Measurements from ENCODE around the gene VTI1A. TPM values are rescaled to one million over a fixed set of nuclear protein-coding genes. Genes with fewer than 3 reads are reported as not detected.

VTI1A gene
- total RNA-seq, 1 experiment from 2014 or later: 44.4 TPM

DNA sequence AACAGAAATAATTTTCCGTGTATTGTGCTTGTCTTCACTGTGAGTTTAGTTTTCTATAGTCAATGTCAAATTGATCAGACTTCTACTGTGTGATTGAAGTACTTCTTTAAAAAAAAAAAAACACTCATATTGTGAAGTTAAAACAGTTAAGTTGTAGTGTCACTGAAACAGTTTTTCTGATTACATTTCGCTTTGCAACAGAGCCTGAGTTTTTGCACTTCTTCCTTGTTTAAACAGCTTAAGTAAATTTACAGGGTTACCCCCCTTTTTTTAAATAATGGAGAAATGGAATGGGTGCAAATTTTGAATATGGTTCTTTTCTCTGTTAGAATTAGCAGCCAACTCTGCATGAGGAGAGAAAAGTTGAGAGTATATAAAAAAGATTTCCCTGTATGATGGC, 117.3 kb downstream of the VTI1A start:
- intact Hi-C loops (cut with micrococcal nuclease): loop anchor here (2.0 to 10.0 kb wide), 3 partner anchors 386 to 890 kb away; partner anchors contain the start of gene TCF7L2
- no peak overlapping the region for H3K4me3 Mint-ChIP-seq (ENCODE audit: unreplicated experiment)

GRCh38 chr10:112565434-112566053, 118.5 kb downstream of the VTI1A start:
- BruUV-seq (replicated peaks): no TSS peak
- Mint-ChIP-seq H3K4me1 (ENCODE audit: insufficient read depth, unreplicated experiment) (no peaks in the 10 kb centered on the region), H3K9me3 (ENCODE audit: unreplicated experiment) (no peaks in the 10 kb centered on the region), H3K4me3 (ENCODE audit: unreplicated experiment) (no peak overlapping the region), H3K36me3 (ENCODE audit: insufficient read depth, unreplicated experiment) (no peaks in the 10 kb centered on the region), H3K27ac (ENCODE audit: low read depth, unreplicated experiment) (no peak overlapping the region), H3K27me3 (ENCODE audit: insufficient read depth, unreplicated experiment) (no peaks in the 10 kb centered on the region)
- intact Hi-C loops (cut with micrococcal nuclease): loop anchor here (1.0 to 10.0 kb wide), 5 partner anchors 157 to 889 kb away; partner anchors contain the start of gene TCF7L2
- DNase-seq (ENCODE audit: unreplicated experiment): peak; percentile 78
- TF ChIP-seq, protein P1, sequence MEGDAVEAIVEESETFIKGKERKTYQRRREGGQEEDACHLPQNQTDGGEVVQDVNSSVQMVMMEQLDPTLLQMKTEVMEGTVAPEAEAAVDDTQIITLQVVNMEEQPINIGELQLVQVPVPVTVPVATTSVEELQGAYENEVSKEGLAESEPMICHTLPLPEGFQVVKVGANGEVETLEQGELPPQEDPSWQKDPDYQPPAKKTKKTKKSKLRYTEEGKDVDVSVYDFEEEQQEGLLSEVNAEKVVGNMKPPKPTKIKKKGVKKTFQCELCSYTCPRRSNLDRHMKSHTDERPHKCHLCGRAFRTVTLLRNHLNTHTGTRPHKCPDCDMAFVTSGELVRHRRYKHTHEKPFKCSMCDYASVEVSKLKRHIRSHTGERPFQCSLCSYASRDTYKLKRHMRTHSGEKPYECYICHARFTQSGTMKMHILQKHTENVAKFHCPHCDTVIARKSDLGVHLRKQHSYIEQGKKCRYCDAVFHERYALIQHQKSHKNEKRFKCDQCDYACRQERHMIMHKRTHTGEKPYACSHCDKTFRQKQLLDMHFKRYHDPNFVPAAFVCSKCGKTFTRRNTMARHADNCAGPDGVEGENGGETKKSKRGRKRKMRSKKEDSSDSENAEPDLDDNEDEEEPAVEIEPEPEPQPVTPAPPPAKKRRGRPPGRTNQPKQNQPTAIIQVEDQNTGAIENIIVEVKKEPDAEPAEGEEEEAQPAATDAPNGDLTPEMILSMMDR (IDR thresholded peaks at IDR 0.05; ENCODE audit: unreplicated experiment): peak; percentile 80
- CTCF ChIA-PET: interaction anchor here (0.6 to 2.9 kb wide), 13 partner anchors 20 to 823 kb away, joined by 3 to 15 read pairs (median 3); no protein-coding TSS in a partner anchor
- POLR2A ChIA-PET: interaction anchor here (1.1 kb wide), 1 partner anchor 393 kb away, joined by 3 read pairs; no protein-coding TSS in a partner anchor

More for the DNA sequence above, 117.3 kb downstream of the VTI1A start:
- no peaks in the 10 kb centered on the region for H3K27me3 Mint-ChIP-seq (ENCODE audit: insufficient read depth, unreplicated experiment)
- POLR2A ChIA-PET: interaction anchor here (0.6 to 1.1 kb wide), 4 partner anchors 145 to 587 kb away, joined by 3 read pairs; no protein-coding TSS in a partner anchor
- no peak overlapping the region for H3K27ac Mint-ChIP-seq (ENCODE audit: low read depth, unreplicated experiment)
- no peak for DNase-seq (ENCODE audit: unreplicated experiment)
- H3K9me3 Mint-ChIP-seq (ENCODE audit: unreplicated experiment): no peaks in the 10 kb centered on the region
- CTCF ChIA-PET: interaction anchor here (0.6 to 2.9 kb wide), 11 partner anchors 19 to 824 kb away, joined by 3 to 15 read pairs (median 3); no protein-coding TSS in a partner anchor
- no peaks in the 10 kb centered on the region for H3K4me1 Mint-ChIP-seq (ENCODE audit: insufficient read depth, unreplicated experiment)
- no TSS peak for BruUV-seq (replicated peaks)
- TF ChIP-seq, protein P1 (IDR thresholded peaks at IDR 0.05; ENCODE audit: unreplicated experiment): no peak
- H3K36me3 Mint-ChIP-seq (ENCODE audit: insufficient read depth, unreplicated experiment): no peaks in the 10 kb centered on the region

GRCh38 chr10:112570585-112570984, 123.6 kb downstream of the VTI1A start:
- no peaks in the 10 kb centered on the region for H3K36me3 Mint-ChIP-seq (ENCODE audit: insufficient read depth, unreplicated experiment)
- no peaks in the 10 kb centered on the region for H3K4me1 Mint-ChIP-seq (ENCODE audit: insufficient read depth, unreplicated experiment)
- ChIA-PET CTCF (no interaction called here), POLR2A (interaction anchor here (0.6 kb wide), 1 partner anchor 167 kb away, joined by 3 read pairs; no protein-coding TSS in a partner anchor)
- no peaks in the 10 kb centered on the region for H3K27me3 Mint-ChIP-seq (ENCODE audit: insufficient read depth, unreplicated experiment)
- TF ChIP-seq, protein P1 (IDR thresholded peaks at IDR 0.05; ENCODE audit: unreplicated experiment): no peak
- BruUV-seq (replicated peaks): no TSS peak
- H3K27ac Mint-ChIP-seq (ENCODE audit: low read depth, unreplicated experiment): no peak overlapping the region
- intact Hi-C loops (cut with micrococcal nuclease): no loop called here
- no peak overlapping the region for H3K4me3 Mint-ChIP-seq (ENCODE audit: unreplicated experiment)
- DNase-seq (ENCODE audit: unreplicated experiment): no peak
- H3K9me3 Mint-ChIP-seq (ENCODE audit: unreplicated experiment): no peaks in the 10 kb centered on the region

GRCh38 chr10:112579578-112579977, 132.6 kb downstream of the VTI1A start:
- no peak overlapping the region for H3K27ac Mint-ChIP-seq (ENCODE audit: low read depth, unreplicated experiment)
- no TSS peak for BruUV-seq (replicated peaks)
- CTCF ChIA-PET: no interaction called here
- TF ChIP-seq, protein P1 (IDR thresholded peaks at IDR 0.05; ENCODE audit: unreplicated experiment): no peak
- no peak overlapping the region for H3K4me3 Mint-ChIP-seq (ENCODE audit: unreplicated experiment)
- H3K27me3 Mint-ChIP-seq (ENCODE audit: insufficient read depth, unreplicated experiment): no peaks in the 10 kb centered on the region
- H3K9me3 Mint-ChIP-seq (ENCODE audit: unreplicated experiment): no peaks in the 10 kb centered on the region
- H3K4me1 Mint-ChIP-seq (ENCODE audit: insufficient read depth, unreplicated experiment): peaks cover 11% of the 10 kb centered on the region
- POLR2A ChIA-PET: no interaction called here
- no peaks in the 10 kb centered on the region for H3K36me3 Mint-ChIP-seq (ENCODE audit: insufficient read depth, unreplicated experiment)
- DNase-seq (ENCODE audit: unreplicated experiment): no peak
- intact Hi-C loops (cut with micrococcal nuclease): no loop called here

All from MCF 10A (cell line).